Thyroid gland (tissue), 4 donors: ENCODE measurements around the gene GTPBP2.
A peak's percentile ranks its signal among the peaks of the same experiment; 100 is the strongest.

Source experiments
- POLR2A ChIP-seq, 2 donors: fragments of 450-650 bp; IDR thresholded peaks; one replicate each; pipeline ENCODE4 v1.6.1; 2017; ENCODE audit warnings: antibody characterized with exemption in 2 of 2, mild to moderate bottlenecking in 2 of 2, moderate library complexity in 1 of 2
- TF ChIP-seq, protein P1 (sequence below), 6 experiments: fragments of 200-600 bp in 3 of 6; fragments of 450-650 bp in 3 of 6; sonication (generic) in 3 of 6; IDR thresholded peaks; one replicate each; pipeline ENCODE4 v1.5.1; 2016 to 2019; ENCODE audit warnings: antibody characterized with exemption in 6 of 6, mild to moderate bottlenecking in 2 of 6, inconsistent platforms in 1 of 6, moderate library complexity in 1 of 6

GRCh38 chr6:43575772-43576551 lies 53.1 kb downstream of the GTPBP2 start, which contains the start of the genes POLH and XPO5:
- peak; percentile 96 to 99 for TF ChIP-seq POLR2A (IDR thresholded peaks at IDR 0.05)
- TF ChIP-seq, protein P1, sequence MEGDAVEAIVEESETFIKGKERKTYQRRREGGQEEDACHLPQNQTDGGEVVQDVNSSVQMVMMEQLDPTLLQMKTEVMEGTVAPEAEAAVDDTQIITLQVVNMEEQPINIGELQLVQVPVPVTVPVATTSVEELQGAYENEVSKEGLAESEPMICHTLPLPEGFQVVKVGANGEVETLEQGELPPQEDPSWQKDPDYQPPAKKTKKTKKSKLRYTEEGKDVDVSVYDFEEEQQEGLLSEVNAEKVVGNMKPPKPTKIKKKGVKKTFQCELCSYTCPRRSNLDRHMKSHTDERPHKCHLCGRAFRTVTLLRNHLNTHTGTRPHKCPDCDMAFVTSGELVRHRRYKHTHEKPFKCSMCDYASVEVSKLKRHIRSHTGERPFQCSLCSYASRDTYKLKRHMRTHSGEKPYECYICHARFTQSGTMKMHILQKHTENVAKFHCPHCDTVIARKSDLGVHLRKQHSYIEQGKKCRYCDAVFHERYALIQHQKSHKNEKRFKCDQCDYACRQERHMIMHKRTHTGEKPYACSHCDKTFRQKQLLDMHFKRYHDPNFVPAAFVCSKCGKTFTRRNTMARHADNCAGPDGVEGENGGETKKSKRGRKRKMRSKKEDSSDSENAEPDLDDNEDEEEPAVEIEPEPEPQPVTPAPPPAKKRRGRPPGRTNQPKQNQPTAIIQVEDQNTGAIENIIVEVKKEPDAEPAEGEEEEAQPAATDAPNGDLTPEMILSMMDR (IDR thresholded peaks at IDR 0.05): peak in 3 of 6 experiments; percentile 8 to 31 (median 10)
